DND-41 (cell line): ENCODE measurements around the gene SLC35F3.

Source experiments
- EZH2 ChIP-seq: IDR thresholded peaks from 3 replicates; pipeline ENCODE4 v1.6.1; 2012; ENCODE audit warnings: borderline replicate concordance, low read depth, mild to moderate bottlenecking, moderate library complexity, low read length, inconsistent platforms; ENCODE audit not compliant: severe bottlenecking
- TF ChIP-seq, protein P1 (sequence below): IDR thresholded peaks from 2 replicates; pipeline ENCODE4 v1.5.1; 2012; ENCODE audit warnings: borderline replicate concordance, low read length, moderate library complexity, mild to moderate bottlenecking; ENCODE audit not compliant: poor library complexity, severe bottlenecking; ENCODE audit errors: extremely low read depth

DNA sequence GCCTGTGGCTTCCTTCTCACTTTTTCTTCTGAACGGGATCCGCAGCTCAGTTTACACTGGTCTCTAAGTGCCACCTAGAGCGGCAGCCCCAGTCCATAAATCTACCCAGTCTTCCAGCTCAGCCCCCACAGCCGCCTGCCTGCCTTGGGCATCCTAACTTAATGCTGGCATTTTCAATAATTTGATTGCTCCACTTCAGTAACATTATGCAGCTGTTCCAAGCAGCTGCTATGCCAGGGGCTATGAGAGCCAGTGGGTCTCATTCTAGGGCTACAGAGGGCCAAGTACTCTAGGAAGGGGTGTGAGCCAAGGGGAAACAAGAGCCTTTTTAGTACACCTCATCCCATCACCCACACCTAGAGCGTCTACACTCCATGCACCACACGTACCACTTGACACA lies 420.3 kb downstream of the SLC35F3 start:
- TF ChIP-seq, protein P1, sequence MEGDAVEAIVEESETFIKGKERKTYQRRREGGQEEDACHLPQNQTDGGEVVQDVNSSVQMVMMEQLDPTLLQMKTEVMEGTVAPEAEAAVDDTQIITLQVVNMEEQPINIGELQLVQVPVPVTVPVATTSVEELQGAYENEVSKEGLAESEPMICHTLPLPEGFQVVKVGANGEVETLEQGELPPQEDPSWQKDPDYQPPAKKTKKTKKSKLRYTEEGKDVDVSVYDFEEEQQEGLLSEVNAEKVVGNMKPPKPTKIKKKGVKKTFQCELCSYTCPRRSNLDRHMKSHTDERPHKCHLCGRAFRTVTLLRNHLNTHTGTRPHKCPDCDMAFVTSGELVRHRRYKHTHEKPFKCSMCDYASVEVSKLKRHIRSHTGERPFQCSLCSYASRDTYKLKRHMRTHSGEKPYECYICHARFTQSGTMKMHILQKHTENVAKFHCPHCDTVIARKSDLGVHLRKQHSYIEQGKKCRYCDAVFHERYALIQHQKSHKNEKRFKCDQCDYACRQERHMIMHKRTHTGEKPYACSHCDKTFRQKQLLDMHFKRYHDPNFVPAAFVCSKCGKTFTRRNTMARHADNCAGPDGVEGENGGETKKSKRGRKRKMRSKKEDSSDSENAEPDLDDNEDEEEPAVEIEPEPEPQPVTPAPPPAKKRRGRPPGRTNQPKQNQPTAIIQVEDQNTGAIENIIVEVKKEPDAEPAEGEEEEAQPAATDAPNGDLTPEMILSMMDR: no peak
- TF ChIP-seq EZH2: no peak
